Measurements from ENCODE around the gene MYO16.

Gene MYO16

DNA sequence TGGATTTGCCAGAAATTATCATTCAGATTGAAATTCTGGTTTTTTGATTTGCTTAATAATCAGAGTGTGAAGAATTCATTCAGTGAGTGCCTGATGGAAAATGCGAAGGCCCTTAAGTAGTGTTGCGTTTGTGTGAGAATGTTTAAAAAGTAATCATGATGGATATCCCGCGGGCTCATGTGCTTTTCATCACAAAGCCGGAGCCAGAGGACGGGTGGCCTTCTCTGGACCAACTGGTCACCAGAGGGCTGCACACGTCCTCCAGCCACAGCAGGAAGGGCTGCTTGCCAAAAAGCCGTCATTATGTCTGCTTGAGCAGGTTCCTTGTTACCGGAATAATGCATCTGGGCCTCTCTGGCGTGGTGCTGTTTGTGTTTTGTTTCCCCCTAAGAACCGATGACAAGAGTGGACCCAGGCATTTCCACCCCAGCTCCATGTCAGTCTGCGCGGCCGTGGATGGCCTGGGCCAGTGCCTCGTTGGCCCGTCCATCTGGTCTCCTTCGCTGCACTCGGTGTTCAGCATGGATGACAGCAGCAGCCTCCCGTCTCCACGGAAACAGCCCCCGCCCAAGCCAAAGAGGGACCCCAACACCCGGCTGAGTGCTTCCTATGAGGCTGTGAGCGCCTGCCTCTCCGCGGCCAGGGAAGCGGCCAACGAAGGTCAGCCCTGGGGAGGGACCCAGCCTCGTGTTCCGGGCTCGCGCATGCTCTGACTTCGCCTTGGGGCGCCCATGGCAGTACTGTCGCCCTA is 497.7 kb downstream of the MYO16 start:
- Mint-ChIP-seq H3K9me3 (no peaks in the 10 kb centered on the region), H3K4me1 (ENCODE audit: low read depth) (peaks cover 2% of the 10 kb centered on the region), H3K27ac (no peak overlapping the region), H3K27me3 (peaks cover 3% of the 10 kb centered on the region), H3K4me3 (no peak overlapping the region), H3K36me3 (ENCODE audit: low read depth) (no peaks in the 10 kb centered on the region)
- no peak for DNase-seq

DNA sequence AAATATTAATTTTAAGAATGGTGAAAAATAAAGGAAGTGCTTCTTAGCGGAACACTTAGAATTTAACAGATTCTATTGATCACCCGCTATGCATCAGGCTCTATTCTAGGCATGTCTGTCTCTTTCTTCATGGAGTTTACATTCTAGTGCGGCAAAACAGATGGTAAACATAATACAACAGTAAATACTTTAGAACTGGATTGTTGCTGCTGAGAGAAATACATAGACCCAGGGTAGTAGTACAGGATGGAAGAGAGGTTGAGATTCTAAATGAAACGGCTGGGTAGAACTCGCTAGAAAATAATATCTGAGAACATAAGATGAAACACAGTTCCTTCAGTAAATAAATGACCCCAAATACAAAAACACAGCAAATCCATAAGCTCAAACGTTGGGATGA is 498.7 kb downstream of the MYO16 start:
- Mint-ChIP-seq H3K27ac (no peak overlapping the region), H3K4me3 (no peak overlapping the region), H3K36me3 (ENCODE audit: low read depth) (no peaks in the 10 kb centered on the region), H3K27me3 (peaks cover 3% of the 10 kb centered on the region), H3K9me3 (no peaks in the 10 kb centered on the region), H3K4me1 (ENCODE audit: low read depth) (peaks cover 2% of the 10 kb centered on the region)
- no peak for DNase-seq

DNA sequence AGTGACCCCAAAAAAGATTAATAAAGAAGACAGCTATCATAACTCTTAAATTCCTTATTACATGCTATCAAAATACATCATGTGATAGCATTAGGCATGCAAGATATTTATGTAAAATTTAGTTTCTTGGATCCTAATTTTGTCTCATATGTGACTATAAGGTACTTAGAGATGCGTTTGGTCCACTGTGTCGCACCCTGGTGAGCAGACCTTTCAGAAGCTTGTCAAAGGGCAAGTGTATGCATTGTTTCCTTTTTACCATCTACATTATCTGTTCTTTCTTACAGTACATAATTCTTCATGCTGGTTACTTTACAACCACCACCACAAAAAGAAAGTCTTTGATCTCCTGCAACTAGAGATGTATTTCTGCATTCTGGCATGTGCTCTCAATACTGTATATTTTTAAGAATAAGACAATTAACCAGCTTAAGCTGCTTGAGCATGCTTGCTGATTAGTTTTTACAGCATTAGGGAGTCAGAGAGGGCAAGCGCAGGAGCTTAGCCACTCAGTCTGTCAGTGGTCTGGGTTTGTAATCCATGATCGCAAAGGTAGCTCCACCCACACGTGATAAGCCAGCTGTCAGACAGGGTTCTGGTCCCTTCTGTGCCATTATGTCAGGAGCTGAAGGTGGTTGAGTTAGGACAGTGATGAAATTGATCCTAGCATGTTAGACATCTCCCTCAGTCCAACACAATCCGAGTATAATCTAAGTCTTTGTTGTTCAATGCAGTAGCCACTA is 500.9 kb downstream of the MYO16 start:
- H3K36me3 Mint-ChIP-seq (ENCODE audit: low read depth) = no peaks in the 10 kb centered on the region
- peaks cover 3% of the 10 kb centered on the region for H3K27me3 Mint-ChIP-seq
- H3K4me1 Mint-ChIP-seq (ENCODE audit: low read depth) = peaks cover 2% of the 10 kb centered on the region
- no peak overlapping the region for H3K27ac Mint-ChIP-seq
- H3K9me3 Mint-ChIP-seq = no peaks in the 10 kb centered on the region
- H3K4me3 Mint-ChIP-seq = no peak overlapping the region
- DNase-seq = no peak

DNA sequence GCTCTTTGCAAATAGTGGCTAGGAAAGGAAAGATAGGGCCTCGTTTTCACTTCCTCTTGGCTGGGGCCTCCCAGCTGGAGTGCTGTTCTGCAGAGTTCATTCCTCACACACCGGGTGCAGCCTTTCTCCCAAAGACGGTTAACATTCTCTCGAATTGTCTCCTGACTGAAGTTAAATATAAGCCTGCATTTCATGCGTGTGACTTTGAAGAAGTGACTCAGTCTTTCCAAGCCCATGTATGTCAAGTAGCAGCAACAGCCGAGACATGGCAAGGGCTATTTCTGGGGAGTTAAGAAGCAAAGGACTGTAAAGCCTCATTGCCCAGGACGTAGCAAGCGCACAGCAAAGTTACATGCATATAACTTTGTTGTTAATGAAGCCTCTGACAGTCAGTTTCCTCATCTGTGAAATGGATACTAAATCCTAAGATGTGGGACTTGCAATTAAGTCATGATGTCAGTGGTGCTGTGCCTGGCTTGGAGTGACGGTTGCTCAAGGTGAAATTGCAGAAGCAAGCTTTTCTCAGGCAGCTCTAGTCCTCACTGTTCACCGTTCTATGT is 502.4 kb downstream of the MYO16 start:
- H3K27ac Mint-ChIP-seq = no peak overlapping the region
- H3K4me3 Mint-ChIP-seq = no peak overlapping the region

DNA sequence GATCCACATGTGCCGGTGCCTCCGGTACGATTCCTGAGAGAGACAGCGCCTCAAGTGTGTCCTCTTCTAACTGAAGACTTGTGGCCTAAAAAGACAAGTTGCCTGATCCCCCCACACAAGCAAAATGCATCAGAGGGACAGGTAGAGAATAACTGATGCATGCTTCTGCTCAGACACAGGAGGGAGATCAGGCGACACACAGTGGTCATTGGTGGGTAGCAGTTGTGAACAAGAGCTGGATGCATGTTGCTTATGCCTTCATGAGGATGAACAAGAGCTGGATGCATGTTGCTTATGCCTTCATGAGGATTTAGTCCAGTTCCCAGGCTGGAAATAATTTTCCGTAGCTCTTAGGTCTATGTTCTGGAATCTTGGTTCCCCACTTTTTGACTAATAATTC is 505.6 kb downstream of the MYO16 start:
- H3K4me1 Mint-ChIP-seq (ENCODE audit: low read depth) = peaks cover 2% of the 10 kb centered on the region
- peaks cover 11% of the 10 kb centered on the region for H3K27me3 Mint-ChIP-seq
- DNase-seq = no peak
- no peak overlapping the region for H3K4me3 Mint-ChIP-seq
- no peaks in the 10 kb centered on the region for H3K36me3 Mint-ChIP-seq (ENCODE audit: low read depth)
- H3K27ac Mint-ChIP-seq = no peak overlapping the region
- H3K9me3 Mint-ChIP-seq = no peaks in the 10 kb centered on the region

More for the DNA sequence above, 502.4 kb downstream of the MYO16 start:
- no peak for DNase-seq
- Mint-ChIP-seq H3K9me3 (no peaks in the 10 kb centered on the region), H3K4me1 (ENCODE audit: low read depth) (peaks cover 2% of the 10 kb centered on the region), H3K36me3 (ENCODE audit: low read depth) (no peaks in the 10 kb centered on the region), H3K27me3 (peaks cover 3% of the 10 kb centered on the region)

DNA sequence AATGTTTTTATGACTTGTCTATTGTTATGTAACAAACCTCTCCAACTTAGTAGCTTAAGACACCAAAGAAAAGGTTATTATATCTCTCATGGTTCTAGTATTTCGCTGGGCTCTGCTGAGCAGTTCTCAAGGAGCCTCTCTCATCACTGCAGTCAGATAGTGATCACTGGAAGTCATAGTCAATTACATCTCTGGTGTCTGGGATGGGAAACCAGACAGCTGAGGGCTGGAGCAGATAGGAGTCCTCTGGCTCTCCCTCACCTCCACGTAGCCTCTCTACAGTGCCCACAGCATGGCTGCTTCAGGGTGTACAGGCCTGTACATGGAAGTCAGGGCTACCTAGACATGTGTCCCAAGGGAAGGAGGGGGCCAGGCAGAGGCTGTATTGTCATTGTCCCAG is 507.5 kb downstream of the MYO16 start:
- H3K27me3 Mint-ChIP-seq = peaks cover 20% of the 10 kb centered on the region
- no peak for DNase-seq
- H3K27ac Mint-ChIP-seq = no peak overlapping the region
- H3K4me1 Mint-ChIP-seq (ENCODE audit: low read depth) = no peaks in the 10 kb centered on the region
- H3K36me3 Mint-ChIP-seq (ENCODE audit: low read depth) = no peaks in the 10 kb centered on the region
- no peaks in the 10 kb centered on the region for H3K9me3 Mint-ChIP-seq
- no peak overlapping the region for H3K4me3 Mint-ChIP-seq

DNA sequence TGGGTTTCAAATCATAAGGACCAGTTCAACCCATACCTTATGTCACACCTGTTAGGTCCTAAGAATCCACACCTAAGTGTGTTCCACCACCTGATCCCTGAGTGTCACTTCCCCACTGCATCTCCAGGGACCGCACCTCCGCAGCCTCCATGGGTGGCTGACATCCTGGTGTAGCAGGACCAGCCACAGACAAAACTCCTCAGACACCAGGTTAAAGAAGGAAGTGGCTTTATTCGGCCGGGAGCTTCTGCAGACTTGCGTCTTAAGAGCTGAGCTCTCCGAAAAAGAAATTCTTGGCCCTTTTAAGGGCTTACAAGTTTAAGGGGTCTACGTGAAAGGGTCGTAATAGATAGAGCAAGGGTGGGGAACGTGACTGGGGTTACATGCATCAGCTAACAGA is 509.9 kb downstream of the MYO16 start:
- Mint-ChIP-seq H3K27ac (no peak overlapping the region), H3K9me3 (no peaks in the 10 kb centered on the region), H3K4me3 (no peak overlapping the region), H3K36me3 (ENCODE audit: low read depth) (no peaks in the 10 kb centered on the region), H3K27me3 (peaks cover 42% of the 10 kb centered on the region), H3K4me1 (ENCODE audit: low read depth) (no peaks in the 10 kb centered on the region)
- DNase-seq = no peak

DNA sequence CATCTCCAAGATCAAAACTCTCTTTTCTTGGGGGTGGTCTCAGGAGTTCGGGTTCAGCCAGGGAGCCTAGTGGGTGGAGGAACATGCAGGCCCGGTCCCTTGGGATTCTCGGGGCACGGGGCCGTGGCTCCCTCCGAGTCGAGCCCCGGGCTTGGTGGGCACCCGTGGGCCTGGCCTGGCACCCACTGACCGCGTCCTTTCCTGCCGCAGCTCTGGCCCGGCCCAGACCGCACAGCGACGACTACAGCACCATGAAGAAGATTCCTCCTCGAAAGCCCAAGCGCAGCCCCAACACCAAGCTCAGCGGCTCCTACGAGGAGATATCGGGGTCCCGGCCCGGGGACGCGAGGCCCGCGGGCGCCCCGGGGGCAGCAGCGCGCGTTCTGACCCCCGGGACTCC is 510.6 kb downstream of the MYO16 start:
- H3K4me1 Mint-ChIP-seq (ENCODE audit: low read depth) = no peaks in the 10 kb centered on the region
- DNase-seq = no peak
- no peak overlapping the region for H3K27ac Mint-ChIP-seq
- H3K4me3 Mint-ChIP-seq = no peak overlapping the region
- no peaks in the 10 kb centered on the region for H3K36me3 Mint-ChIP-seq (ENCODE audit: low read depth)
- H3K9me3 Mint-ChIP-seq = no peaks in the 10 kb centered on the region
- H3K27me3 Mint-ChIP-seq = peaks cover 46% of the 10 kb centered on the region

DNA sequence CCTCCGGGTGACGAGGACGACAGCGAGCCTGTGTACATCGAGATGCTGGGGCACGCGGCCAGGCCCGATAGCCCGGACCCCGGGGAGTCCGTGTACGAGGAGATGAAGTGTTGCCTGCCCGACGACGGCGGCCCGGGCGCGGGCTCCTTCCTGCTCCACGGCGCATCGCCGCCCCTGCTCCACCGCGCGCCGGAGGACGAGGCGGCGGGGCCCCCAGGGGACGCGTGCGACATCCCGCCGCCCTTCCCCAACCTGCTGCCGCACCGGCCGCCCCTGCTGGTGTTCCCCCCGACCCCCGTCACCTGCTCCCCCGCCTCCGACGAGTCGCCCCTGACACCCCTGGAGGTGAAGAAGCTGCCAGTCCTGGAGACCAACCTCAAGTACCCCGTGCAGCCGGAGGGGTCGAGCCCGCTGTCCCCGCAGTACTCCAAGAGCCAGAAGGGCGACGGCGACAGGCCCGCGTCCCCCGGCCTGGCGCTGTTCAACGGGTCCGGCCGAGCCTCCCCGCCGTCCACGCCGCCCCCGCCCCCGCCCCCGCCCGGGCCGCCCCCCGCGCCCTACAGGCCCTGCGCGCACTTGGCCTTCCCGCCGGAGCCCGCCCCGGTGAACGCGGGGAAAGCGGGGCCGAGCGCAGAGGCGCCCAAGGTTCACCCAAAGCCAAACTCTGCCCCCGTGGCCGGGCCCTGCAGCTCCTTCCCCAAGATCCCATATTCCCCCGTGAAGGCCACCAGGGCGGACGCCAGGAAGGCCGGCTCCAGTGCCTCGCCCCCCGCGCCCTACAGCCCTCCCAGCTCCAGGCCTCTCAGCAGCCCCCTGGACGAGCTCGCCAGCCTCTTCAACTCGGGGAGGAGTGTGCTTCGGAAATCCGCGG is 511.3 kb downstream of the MYO16 start:
- Mint-ChIP-seq H3K4me3 (no peak overlapping the region), H3K36me3 (ENCODE audit: low read depth) (no peaks in the 10 kb centered on the region), H3K4me1 (ENCODE audit: low read depth) (no peaks in the 10 kb centered on the region), H3K27ac (no peak overlapping the region), H3K9me3 (no peaks in the 10 kb centered on the region), H3K27me3 (peaks cover 49% of the 10 kb centered on the region)
- DNase-seq = no peak

DNA sequence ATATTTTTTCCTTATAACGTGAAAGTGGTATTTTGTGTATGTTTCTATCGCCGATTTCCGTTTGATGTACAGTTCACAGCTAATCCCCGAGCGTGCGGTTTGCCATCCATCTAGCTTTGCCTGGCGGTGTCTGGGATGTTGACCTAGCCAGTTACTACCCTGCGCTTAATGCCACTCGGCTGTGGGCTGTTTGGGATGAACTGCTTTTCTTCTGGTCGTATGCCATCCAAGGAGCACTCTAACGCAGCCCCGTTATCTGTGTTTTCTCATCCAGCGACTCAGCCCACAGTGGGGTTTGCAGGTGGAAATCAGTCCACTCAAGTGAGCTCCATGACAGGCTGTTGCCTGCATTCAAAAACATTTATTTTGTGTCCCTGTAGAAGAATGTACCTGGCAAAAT is 512.3 kb downstream of the MYO16 start:
- DNase-seq = no peak
- Mint-ChIP-seq H3K36me3 (ENCODE audit: low read depth) (no peaks in the 10 kb centered on the region), H3K9me3 (no peaks in the 10 kb centered on the region), H3K27me3 (peaks cover 49% of the 10 kb centered on the region), H3K27ac (no peak overlapping the region), H3K4me3 (no peak overlapping the region), H3K4me1 (ENCODE audit: low read depth) (no peaks in the 10 kb centered on the region)

DNA sequence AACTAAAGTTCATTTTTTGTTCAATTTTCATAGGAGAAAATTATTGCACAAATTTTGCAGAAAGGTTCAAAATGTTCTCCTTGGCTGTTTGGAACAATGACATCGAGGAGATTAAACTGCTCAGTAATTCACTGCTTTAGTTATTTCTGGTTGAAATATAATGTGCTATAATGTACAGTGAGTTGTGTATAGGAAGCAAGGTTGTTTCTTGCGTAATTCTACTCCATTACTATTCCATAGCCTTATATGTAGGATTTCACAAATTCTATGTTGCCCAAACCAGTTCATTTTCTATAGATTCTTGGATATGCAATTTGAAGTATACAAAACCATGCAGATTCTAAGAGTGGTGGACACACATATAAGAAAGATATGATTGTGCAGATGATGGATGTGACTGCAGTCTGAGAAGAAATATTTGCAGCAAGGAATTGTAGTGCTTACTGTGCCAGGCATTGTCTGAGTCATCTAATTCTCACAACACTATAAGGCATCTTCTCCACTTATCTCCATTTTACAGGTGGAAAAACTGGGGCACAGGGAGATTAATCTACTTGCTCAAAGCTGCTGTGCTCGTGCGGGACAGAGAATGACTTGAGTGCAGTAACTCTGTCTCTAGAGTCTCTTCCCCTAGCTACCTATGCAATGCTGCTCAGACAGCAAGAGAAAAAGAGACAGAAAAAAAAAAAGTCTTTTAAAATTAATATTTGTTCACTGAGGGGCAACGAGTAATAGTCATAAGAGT is 515.5 kb downstream of the MYO16 start:
- Mint-ChIP-seq H3K4me3 (no peak overlapping the region), H3K4me1 (ENCODE audit: low read depth) (no peaks in the 10 kb centered on the region), H3K27ac (no peak overlapping the region), H3K27me3 (peaks cover 45% of the 10 kb centered on the region), H3K36me3 (ENCODE audit: low read depth) (no peaks in the 10 kb centered on the region), H3K9me3 (no peaks in the 10 kb centered on the region)
- no peak for DNase-seq

DNA sequence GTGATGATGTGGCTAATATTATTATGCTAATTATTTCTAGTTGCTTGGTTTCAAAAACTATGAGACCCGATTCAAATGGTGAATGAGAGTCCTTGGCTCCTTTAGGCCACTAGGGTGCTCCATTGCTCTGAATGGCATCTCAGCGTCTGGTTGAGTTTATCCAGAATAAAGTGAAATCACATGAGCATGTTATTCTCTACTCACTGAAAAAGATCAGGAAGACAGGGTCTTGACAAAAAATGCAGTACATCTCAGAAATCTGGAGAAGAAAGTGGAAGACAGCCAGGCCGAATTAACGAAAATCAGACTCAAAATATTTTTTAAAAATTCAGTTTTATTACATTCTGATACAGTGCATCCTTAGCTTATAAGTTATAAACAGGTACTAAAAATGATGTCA is 516.2 kb downstream of the MYO16 start:
- Mint-ChIP-seq H3K27me3 (peaks cover 43% of the 10 kb centered on the region), H3K36me3 (ENCODE audit: low read depth) (no peaks in the 10 kb centered on the region), H3K4me3 (no peak overlapping the region), H3K4me1 (ENCODE audit: low read depth) (no peaks in the 10 kb centered on the region), H3K9me3 (no peaks in the 10 kb centered on the region), H3K27ac (no peak overlapping the region)
- no peak for DNase-seq

DNA sequence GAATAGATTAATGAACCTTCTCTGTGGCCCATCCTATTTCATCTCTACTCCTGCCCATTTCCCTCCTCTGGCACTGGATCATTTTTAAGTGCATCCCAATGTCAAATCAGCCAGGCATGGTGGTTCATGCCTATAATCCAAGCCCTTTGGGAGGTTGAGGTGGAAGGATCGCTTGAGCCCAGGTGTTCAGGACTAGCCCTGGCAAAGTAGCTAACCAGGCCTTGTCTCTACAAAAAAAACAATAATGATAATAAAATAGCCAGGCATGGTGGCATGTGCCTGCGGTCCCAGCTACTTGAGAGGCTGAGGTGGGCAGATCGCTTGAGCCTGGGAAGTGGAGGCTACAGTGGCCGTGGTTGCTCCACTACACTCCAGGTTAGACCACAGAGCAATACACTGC is 517.0 kb downstream of the MYO16 start:
- DNase-seq = no peak
- Mint-ChIP-seq H3K27ac (no peak overlapping the region), H3K4me3 (no peak overlapping the region), H3K4me1 (ENCODE audit: low read depth) (no peaks in the 10 kb centered on the region), H3K27me3 (peaks cover 38% of the 10 kb centered on the region), H3K36me3 (ENCODE audit: low read depth) (no peaks in the 10 kb centered on the region), H3K9me3 (no peaks in the 10 kb centered on the region)
